ENCODE data around the gene SEMA5B.

SEMA5B gene, protein sequence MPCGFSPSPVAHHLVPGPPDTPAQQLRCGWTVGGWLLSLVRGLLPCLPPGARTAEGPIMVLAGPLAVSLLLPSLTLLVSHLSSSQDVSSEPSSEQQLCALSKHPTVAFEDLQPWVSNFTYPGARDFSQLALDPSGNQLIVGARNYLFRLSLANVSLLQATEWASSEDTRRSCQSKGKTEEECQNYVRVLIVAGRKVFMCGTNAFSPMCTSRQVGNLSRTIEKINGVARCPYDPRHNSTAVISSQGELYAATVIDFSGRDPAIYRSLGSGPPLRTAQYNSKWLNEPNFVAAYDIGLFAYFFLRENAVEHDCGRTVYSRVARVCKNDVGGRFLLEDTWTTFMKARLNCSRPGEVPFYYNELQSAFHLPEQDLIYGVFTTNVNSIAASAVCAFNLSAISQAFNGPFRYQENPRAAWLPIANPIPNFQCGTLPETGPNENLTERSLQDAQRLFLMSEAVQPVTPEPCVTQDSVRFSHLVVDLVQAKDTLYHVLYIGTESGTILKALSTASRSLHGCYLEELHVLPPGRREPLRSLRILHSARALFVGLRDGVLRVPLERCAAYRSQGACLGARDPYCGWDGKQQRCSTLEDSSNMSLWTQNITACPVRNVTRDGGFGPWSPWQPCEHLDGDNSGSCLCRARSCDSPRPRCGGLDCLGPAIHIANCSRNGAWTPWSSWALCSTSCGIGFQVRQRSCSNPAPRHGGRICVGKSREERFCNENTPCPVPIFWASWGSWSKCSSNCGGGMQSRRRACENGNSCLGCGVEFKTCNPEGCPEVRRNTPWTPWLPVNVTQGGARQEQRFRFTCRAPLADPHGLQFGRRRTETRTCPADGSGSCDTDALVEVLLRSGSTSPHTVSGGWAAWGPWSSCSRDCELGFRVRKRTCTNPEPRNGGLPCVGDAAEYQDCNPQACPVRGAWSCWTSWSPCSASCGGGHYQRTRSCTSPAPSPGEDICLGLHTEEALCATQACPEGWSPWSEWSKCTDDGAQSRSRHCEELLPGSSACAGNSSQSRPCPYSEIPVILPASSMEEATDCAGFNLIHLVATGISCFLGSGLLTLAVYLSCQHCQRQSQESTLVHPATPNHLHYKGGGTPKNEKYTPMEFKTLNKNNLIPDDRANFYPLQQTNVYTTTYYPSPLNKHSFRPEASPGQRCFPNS

DNA sequence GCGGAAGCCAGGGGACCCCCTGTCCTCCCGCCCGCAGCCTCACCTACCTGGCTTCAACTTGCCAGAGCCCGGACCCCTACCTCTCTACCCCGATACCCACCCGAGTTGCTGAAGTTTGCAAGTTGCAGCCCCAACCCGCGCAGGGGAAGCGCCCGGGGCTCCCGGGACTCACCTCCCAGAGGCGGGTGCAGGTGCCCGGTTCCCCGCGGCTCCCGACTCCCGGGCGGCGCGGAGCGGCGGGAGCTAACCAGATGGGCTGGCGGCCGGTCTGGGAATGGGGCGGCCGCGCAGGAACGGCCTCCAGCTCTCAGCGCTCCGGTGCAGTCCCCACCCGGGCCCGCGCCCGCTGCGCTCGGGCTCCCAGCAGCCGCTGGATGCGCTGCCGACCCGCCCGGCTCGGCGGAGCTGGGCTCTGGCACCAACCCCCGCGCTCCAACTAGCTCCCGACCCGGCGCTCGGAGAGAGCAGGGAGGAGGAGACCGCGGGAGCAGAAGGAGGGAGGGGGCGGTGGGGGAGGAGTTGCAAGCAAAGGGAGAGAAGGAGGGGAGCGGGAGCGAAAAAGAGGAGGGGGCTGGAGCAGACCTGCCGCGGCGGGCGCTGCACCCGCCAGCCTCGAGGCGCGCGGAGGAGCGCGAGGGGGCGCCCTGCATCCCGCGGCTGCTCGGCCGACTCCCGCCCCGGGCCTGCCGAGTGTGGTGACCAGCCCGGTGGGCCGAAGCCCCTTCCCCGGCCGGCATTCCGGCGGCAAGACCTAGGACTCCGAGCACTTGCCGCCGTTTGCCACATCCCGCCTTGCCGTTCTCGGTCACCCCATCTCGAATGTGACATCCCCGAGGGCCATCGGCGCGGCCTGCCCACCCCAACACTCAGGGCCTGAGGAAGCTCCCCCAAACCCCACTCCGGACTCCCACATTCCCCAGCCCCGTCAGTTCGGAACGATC, at the start of gene SEMA5B:
Gene SEMA5B, minus strand, starts transcription at position 472 of the 941 bp plus-strand sequence. CDS start 66,500 bp downstream, outside the sequence.
- Histone ChIP-seq H3K9me3 (ENCODE audit: control insufficient read depth, low read length) (peaks cover 13% of the 10 kb centered on the region), H3K27me3 (replicated peaks; ENCODE audit: control insufficient read depth, insufficient read depth, low read length) (peaks cover 82% of the 10 kb centered on the region), H3K4me3 (ENCODE audit: low read length) (peak within 1 kb of the TSS; percentile 76), H3K4me1 (ENCODE audit: control insufficient read depth, insufficient read depth, low read length) (peaks cover 15% of the 10 kb centered on the region), H3K36me3 (ENCODE audit: control insufficient read depth, insufficient read depth, low read length, severe bottlenecking) (no peaks in the 10 kb centered on the region), H3K9ac (ENCODE audit: low read length) (peak within 1 kb of the TSS; percentile 49)
- DNase-seq (ENCODE audit: low read depth): peak; percentile 57

DNA sequence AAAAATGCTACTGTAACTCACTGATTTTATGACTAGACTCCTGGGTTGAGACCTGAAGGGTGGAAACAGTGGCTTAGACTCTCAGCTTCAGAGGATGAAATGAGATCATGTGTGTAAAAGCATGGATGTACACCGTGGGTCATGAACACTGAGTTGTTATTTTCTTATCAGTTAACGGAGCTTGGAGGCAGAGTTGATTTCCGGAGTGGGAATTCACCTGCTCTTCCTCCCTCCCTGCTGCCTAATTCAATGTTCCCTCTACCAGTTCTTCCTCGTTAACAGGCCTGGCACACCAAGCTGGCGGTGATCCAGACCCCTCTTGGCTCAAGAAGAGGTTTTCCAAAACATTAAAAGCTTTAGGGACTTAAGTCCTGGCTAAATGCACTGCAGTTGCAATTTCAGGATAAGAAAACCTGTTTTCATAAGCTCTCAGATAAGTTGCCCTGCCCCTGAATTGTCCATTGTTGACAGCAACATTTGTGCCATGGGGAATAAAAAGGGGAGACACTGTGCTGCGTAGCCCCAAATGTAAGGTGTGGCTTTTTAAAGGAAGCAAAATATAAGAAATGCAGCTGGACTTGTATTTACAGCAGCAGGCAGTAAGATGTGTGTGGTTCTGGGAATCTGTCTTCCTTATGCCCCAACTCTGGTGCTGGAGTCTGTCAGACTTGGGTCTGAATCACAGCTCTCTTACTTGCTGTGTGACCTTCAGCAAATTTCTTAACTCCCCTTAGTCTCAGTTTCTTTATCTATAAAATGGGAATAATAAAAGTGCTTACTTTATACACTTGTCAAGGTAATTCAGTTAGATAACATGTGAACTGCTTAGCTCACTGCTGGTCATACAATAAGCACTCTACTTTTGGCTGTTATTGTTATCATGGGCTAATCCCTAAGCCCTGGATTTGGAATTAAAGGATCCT, 49.2 kb upstream of the SEMA5B start:
- Histone ChIP-seq H3K9me3 (ENCODE audit: control insufficient read depth, low read length) (no peaks in the 10 kb centered on the region), H3K9ac (ENCODE audit: low read length) (no peak overlapping the region), H3K36me3 (ENCODE audit: control insufficient read depth, insufficient read depth, low read length, severe bottlenecking) (no peaks in the 10 kb centered on the region), H3K4me1 (ENCODE audit: control insufficient read depth, insufficient read depth, low read length) (peaks cover 33% of the 10 kb centered on the region), H3K27me3 (replicated peaks; ENCODE audit: control insufficient read depth, insufficient read depth, low read length) (no peaks in the 10 kb centered on the region), H3K4me3 (ENCODE audit: low read length) (no peak overlapping the region)
- DNase-seq (ENCODE audit: low read depth): no peak

DNA sequence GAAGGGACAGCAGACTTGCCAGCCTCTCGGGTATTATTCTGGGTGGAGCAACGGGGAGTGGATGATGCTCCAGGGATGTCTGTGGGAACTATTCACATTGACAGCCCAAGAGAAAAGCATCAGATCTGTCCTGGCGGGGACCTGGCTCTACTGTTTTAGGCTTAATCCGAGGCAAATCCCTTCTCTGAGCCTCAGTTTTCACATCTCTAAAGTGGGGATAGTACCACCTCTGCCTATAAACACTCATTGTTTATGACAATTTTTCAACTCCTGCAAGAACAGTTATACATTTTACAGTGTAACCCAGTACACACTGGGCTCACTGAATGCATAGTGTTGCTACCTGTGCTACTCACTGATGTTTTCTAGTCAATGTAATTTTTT, 48.5 kb upstream of the SEMA5B start:
- DNase-seq (ENCODE audit: low read depth): no peak
- Histone ChIP-seq H3K27me3 (replicated peaks; ENCODE audit: control insufficient read depth, insufficient read depth, low read length) (no peaks in the 10 kb centered on the region), H3K36me3 (ENCODE audit: control insufficient read depth, insufficient read depth, low read length, severe bottlenecking) (no peaks in the 10 kb centered on the region)

DNA sequence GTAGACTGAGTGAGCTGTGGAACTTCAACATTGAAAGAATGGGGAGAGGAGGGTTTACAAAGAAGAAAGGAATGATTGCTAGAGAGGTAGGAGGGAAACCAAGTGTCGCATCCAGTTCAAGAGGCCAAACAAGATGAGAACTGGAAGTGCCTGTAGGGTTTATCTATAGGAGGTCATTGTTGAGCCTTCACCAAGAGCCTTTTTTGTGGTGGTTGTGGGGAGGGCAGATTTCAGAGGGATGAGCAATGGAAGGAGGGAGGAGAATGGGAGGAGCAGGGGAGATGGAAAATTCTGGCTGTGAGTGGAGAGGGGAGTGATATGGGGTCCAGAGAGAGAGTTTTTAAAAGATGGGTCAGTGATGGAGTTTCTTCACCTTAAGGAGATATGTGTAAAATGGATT, 47.8 kb upstream of the SEMA5B start:
- H3K4me1 ChIP-seq (ENCODE audit: control insufficient read depth, insufficient read depth, low read length): peaks cover 19% of the 10 kb centered on the region
- no peaks in the 10 kb centered on the region for H3K27me3 ChIP-seq (replicated peaks; ENCODE audit: control insufficient read depth, insufficient read depth, low read length)
- no peaks in the 10 kb centered on the region for H3K36me3 ChIP-seq (ENCODE audit: control insufficient read depth, insufficient read depth, low read length, severe bottlenecking)
- no peak overlapping the region for H3K4me3 ChIP-seq (ENCODE audit: low read length)
- DNase-seq (ENCODE audit: low read depth): no peak
- no peaks in the 10 kb centered on the region for H3K9me3 ChIP-seq (ENCODE audit: control insufficient read depth, low read length)
- H3K9ac ChIP-seq (ENCODE audit: low read length): no peak overlapping the region

More for the DNA sequence above, 48.5 kb upstream of the SEMA5B start:
- Histone ChIP-seq H3K9me3 (ENCODE audit: control insufficient read depth, low read length) (no peaks in the 10 kb centered on the region), H3K4me3 (ENCODE audit: low read length) (no peak overlapping the region), H3K4me1 (ENCODE audit: control insufficient read depth, insufficient read depth, low read length) (peaks cover 26% of the 10 kb centered on the region), H3K9ac (ENCODE audit: low read length) (no peak overlapping the region)

DNA sequence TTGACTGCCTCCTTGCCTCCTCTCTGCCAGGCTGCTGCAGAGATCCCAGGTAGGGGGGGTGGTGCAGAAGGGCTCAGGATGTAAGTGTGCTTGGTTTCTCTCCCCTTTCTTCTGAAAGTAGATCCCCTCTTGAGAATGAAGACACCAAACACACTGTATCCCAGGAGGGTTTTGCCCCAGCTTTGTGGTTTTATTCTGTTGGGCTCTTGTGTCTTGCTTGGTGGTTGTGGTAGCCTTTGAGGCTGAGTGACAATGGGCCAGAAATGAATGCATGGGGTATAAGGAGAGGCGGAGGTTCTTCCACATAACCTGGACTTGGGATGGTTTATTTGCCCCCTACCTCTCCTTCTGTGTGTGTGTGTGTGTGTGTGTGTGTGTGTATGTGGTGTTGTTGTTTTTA, 45.0 kb upstream of the SEMA5B start:
- Histone ChIP-seq H3K4me3 (ENCODE audit: low read length) (no peak overlapping the region), H3K36me3 (ENCODE audit: control insufficient read depth, insufficient read depth, low read length, severe bottlenecking) (no peaks in the 10 kb centered on the region), H3K9ac (ENCODE audit: low read length) (no peak overlapping the region), H3K9me3 (ENCODE audit: control insufficient read depth, low read length) (no peaks in the 10 kb centered on the region), H3K27me3 (replicated peaks; ENCODE audit: control insufficient read depth, insufficient read depth, low read length) (no peaks in the 10 kb centered on the region), H3K4me1 (ENCODE audit: control insufficient read depth, insufficient read depth, low read length) (peaks cover 20% of the 10 kb centered on the region)
- DNase-seq (ENCODE audit: low read depth): no peak

DNA sequence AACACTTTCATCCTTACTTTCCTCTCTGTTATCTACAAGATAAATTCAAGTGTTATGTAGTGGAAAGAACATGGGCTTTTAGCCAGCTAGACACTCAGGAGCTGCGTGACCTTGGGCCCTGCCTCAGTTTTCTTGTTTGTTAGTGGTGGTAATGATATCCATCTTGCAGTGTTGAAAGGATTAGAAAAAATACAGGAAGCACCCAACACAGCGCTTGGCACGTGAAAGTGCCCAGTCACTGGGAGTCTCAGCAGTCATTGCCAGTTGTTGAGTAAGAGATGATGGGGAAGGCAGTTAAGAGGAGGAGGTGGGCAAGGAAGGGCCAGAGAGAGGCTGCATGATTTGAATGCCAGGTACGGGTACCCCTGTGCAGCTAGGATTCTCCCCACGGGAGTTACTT, 44.6 kb upstream of the SEMA5B start:
- no peak overlapping the region for H3K4me3 ChIP-seq (ENCODE audit: low read length)
- DNase-seq (ENCODE audit: low read depth): no peak
- H3K4me1 ChIP-seq (ENCODE audit: control insufficient read depth, insufficient read depth, low read length): peaks cover 19% of the 10 kb centered on the region
- no peaks in the 10 kb centered on the region for H3K36me3 ChIP-seq (ENCODE audit: control insufficient read depth, insufficient read depth, low read length, severe bottlenecking)
- no peaks in the 10 kb centered on the region for H3K27me3 ChIP-seq (replicated peaks; ENCODE audit: control insufficient read depth, insufficient read depth, low read length)
- no peaks in the 10 kb centered on the region for H3K9me3 ChIP-seq (ENCODE audit: control insufficient read depth, low read length)
- no peak overlapping the region for H3K9ac ChIP-seq (ENCODE audit: low read length)

DNA sequence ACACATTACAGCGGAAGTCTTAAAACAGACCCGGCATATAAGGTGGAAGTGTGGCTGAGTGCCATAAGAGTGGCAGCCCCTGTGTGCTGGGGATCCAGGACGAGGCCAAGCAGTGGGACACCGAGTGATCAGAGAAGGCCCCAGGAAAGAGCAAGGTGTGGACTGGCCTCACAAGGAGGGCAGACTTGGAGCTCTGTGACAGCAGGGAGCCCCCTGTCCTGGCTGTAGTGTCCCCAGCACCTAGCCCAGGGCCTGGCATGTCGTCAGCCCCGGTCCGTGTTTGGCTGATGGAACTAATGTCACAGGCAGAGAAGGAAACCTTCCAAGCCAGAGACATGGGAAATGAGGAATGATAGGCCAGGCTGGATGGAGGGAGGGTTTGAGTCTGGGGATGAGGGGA, 44.0 kb upstream of the SEMA5B start:
- H3K4me3 ChIP-seq (ENCODE audit: low read length): no peak overlapping the region

DNA sequence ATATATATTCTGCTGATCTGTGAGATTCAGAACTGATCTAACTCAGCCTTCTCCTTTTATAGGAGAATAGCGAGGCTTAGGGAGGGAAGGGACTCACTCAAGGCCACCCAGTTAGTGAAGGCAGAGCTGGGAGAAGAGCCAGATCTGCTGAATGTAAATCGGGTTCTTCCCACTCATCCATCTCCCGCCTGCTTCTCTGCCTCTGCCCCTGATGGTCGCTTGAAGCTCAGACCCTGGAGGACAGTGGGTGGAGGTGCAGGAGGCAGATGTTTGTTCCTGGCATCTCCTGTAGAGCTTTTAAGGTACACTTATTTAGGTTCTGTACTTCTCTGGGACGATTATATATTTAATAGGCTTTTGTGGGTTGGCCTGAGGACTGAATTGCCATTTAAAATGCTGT, 43.6 kb upstream of the SEMA5B start:
- H3K9ac ChIP-seq (ENCODE audit: low read length): no peak overlapping the region
- no peak for DNase-seq (ENCODE audit: low read depth)
- no peaks in the 10 kb centered on the region for H3K27me3 ChIP-seq (replicated peaks; ENCODE audit: control insufficient read depth, insufficient read depth, low read length)
- H3K9me3 ChIP-seq (ENCODE audit: control insufficient read depth, low read length): no peaks in the 10 kb centered on the region
- peaks cover 17% of the 10 kb centered on the region for H3K4me1 ChIP-seq (ENCODE audit: control insufficient read depth, insufficient read depth, low read length)
- H3K4me3 ChIP-seq (ENCODE audit: low read length): no peak overlapping the region
- H3K36me3 ChIP-seq (ENCODE audit: control insufficient read depth, insufficient read depth, low read length, severe bottlenecking): no peaks in the 10 kb centered on the region

More for the DNA sequence above, 44.0 kb upstream of the SEMA5B start:
- Histone ChIP-seq H3K4me1 (ENCODE audit: control insufficient read depth, insufficient read depth, low read length) (peaks cover 15% of the 10 kb centered on the region), H3K27me3 (replicated peaks; ENCODE audit: control insufficient read depth, insufficient read depth, low read length) (no peaks in the 10 kb centered on the region), H3K36me3 (ENCODE audit: control insufficient read depth, insufficient read depth, low read length, severe bottlenecking) (no peaks in the 10 kb centered on the region), H3K9me3 (ENCODE audit: control insufficient read depth, low read length) (no peaks in the 10 kb centered on the region), H3K9ac (ENCODE audit: low read length) (no peak overlapping the region)
- DNase-seq (ENCODE audit: low read depth): no peak

DNA sequence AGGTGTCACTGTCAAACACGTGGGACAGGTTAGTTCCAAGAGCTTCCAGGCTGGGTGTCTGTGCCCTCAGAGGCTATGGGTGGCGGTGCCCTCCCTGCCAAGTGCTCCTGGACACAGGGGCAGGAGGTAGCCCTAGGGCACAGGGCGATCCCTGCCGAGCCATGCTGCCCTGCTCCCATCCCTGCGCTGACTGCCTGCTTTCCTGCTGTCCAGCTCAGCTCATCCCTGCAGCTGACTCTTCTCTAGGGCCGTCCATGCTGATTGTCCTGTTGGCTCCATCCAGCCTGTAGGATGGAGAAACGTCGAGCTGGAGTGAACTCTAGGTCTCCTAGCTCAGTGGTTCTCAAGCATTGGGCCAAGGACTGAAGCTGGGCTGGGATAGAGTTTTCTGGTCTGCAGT, 42.9 kb upstream of the SEMA5B start:
- Histone ChIP-seq H3K9me3 (ENCODE audit: control insufficient read depth, low read length) (no peaks in the 10 kb centered on the region), H3K27me3 (replicated peaks; ENCODE audit: control insufficient read depth, insufficient read depth, low read length) (no peaks in the 10 kb centered on the region), H3K4me3 (ENCODE audit: low read length) (no peak overlapping the region), H3K4me1 (ENCODE audit: control insufficient read depth, insufficient read depth, low read length) (peaks cover 17% of the 10 kb centered on the region), H3K36me3 (ENCODE audit: control insufficient read depth, insufficient read depth, low read length, severe bottlenecking) (no peaks in the 10 kb centered on the region), H3K9ac (ENCODE audit: low read length) (no peak overlapping the region)
- DNase-seq (ENCODE audit: low read depth): no peak

All from adipocyte (in vitro differentiated cells).